Measurements from ENCODE around the gene ADRA1B.

The ADRA1B gene

GRCh38 chr5:159902444-159903121 is 13.7 kb upstream of the ADRA1B start:
- no peak for FAIRE-seq

DNA sequence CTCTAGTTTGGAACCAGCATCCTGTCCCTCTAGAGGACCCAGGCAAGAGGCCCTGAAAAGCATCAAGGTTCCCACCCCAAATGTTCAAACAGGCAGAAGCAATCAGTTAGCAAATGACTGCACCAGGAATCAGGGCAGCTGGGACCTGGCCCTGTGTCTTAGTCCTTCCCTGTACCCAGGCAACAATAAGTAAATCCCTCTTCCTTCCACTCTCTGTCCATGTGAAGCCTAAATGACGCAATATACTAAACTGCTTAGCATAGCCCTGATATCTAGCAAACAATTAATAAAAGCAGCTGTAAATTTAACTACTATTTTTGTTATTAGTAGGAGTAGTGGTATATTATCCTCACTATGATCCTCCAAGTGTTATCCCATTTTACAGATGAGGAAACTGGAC is 13.2 kb upstream of the ADRA1B start:
- no peak for FAIRE-seq

GRCh38 chr5:159904874-159905273 is 11.4 kb upstream of the ADRA1B start:
- no peak for FAIRE-seq

DNA sequence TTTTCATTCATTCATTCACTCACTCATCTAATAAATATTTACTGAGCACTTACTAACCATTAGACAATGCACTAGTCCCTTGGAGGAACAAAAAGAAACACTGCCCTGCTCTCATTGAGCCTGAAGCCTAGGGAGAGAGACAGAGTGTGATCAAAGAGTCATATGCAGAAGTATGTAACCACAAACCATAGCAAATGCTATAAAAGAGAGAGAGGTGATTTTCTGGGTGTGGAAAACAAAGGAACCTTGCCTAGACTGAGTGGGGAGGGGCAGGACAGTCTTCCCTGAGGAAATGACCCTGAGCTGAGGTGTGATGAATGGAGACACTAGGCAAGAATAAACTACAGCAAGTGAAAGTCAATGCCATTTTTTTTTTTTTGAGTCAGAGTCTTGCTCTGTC is 10.8 kb upstream of the ADRA1B start:
- FAIRE-seq = no peak

DNA sequence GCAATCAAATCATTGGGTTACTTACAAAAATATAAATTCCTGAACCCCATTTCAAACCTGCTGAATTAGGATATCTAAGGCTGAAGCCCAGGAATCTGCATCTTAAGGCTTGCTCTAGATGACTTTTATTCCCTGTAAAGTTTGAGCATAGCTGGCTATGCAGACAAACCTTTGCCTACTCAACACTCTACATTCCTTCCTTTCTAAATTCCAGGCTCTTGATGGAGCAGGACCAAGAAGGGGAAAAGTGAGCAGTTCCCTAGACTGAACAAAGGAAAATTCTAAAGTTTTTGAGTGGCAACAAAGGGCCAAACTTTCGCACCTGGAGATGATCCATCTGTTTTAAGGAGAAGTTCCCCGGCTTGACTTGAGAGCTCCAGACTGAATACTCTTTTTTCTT is 9.8 kb upstream of the ADRA1B start:
- no peak for FAIRE-seq

- no peak for FAIRE-seq
Measured at GRCh38 chr5:159906943-159907342, 9.3 kb upstream of the ADRA1B start.

- no peak for FAIRE-seq
Measured at GRCh38 chr5:159907689-159908590, 8.3 kb upstream of the ADRA1B start.

DNA sequence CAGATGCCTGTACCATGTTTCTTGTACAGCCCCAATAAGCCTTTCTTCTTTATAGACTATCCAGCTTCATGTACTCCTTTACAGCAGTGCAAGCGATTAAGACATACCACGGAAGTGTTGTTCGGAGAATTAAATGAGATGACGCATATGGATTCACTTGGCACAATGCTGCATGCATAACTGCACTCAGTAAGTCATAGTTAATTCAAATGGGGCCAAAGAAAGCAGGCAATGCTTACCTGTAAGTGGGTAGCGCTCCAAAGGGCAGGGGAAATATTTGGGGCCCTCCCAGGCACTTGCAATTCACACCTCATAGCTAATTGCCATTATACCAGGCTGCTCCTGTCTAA is 7.7 kb upstream of the ADRA1B start:
- no peak for FAIRE-seq

DNA sequence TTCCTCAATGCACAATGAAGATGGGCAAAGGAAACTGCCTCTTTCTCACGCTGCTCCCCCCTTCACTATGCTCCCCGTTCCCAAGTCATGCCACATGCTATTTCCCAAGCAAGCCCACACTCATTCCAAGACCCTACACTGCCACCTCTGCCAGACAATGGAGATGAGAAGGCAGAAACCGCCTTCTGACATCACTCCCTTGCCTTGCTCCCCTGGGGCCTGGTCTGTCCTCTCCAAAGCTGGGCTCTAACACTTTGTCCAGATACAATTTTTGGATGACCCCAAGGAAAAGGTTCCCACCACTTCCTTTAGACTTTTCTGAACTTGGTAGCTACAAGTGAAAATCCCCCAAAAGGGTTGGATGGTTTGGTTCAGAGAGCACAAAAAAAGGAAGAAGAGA is 7.2 kb upstream of the ADRA1B start:
- no peak for FAIRE-seq

DNA sequence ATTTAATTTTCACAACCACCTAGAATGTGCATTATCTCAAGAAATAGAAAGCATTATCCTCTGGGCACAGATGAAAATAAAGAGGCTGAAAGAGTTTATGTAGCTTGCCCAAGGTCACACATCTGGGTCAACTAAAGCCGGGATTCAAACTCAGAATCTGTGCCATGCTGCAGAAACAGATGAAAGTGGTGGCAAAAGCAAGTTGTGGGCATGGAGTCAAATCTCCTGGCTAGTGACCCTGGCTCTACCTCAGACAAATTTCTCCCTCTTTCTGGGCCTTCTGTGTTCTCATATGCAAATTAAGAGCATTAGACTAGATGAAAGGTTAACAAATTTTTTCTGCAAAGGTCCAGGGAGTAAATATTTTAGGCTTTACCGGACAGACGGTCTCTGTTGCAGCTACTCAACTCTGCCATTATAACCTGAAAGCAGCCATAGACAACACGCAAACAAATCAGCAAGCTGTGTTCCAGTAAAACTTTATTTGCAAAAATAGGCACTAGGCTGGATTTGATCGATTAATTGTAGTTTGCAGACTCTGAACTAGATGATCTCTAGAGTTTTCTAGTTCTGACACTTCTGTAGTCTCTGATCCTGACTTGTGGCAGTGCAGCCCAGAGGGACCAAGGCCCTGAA is 6.0 kb upstream of the ADRA1B start:
- no peak for FAIRE-seq

DNA sequence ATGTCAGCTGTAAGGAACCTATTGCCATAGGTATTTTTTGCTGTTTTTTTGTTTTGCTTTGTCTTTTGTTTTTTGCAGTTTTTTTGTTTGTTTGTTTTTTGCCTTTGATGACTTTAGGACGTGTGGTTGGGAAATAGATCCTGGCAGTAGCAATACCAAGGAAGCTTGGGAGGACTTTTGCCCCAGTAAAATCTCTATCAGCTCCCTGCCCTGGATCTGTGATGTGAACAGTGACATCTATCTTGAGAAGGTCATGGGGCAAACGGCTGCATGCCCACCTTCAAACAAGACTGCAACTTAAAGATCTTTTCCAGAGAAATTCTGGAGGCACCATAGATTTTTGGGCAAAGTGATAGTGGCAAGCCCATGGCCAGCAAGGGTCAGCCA is 5.4 kb upstream of the ADRA1B start:
- no peak for FAIRE-seq

- FAIRE-seq = no peak
Measured at GRCh38 chr5:159911349-159911748, 4.9 kb upstream of the ADRA1B start.

DNA sequence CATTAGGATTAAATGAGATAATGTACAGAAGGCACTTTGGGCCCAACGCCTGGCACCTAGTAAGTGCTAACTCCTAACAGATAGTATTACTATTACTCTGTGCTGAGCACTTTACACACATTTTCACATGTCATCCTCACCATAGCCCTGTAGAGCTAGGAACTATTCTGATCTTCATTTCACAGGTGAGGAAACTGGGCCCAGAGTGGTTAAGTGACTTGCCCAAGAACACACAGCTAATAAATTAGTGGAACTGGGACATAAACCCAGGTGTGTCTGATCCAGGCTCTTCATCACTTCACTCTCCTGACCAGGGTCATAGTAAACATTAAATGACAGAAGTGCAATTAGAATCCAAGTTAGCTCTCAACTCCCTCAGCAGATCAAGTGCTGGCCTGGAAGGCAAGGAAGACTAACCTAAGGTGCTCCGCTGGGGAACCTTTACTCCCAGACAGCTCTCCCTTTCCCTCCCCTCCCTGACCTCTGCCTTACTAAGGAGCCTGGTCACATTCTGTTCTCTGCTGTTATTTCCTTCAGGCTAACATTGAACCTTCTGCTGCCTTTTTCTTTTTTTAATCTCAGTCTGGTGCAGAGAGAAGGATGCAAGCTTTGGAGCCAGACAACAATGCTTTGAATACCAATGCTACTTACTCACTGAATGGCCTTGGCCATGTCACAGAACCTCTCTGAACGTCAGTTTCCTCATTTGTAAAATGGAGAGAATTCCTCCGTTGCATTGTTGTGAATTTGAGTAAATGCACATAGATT is 4.1 kb upstream of the ADRA1B start:
- FAIRE-seq = no peak

DNA sequence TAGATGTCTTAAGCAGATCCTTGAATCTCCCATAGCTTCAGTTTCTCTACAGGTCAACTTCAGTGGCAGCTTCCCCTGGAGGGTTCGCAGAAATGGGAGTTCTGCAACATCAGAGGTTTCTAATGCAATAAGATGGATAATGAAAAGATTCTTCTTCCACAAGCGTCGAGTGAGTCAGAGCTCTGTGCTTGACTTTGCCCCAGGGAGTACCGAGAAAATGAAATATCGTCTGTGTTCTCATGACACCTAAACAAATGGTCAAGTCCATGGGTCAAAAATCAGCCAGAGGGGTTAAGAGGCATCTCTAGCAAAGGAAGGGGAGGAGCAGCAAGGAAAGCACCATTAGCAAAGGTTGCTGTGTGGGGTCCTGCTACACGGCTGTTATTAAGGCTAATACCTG is 3.2 kb upstream of the ADRA1B start:
- no peak for FAIRE-seq

DNA sequence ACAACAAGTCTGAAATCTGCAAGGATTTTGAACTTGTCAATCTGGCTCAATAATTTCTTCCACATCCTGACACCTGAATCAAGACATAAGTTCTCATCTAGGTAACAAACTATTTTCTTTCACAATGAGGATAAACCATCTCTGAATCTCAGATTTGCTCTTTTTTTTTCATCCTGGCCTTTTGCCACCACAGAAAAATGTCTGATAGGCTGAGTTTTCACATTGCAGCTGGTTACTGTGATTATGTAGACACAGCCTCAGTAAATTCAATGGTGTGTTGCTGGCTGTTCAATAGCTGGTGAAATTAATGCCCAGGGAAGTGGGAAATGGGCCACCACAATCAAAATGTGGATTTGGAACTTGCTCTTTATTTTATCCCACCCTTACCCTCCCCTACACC is 2.8 kb upstream of the ADRA1B start:
- FAIRE-seq = no peak

GRCh38 chr5:159916841-159917761 is 819 bp downstream of the ADRA1B start:
- FAIRE-seq = no peak

GRCh38 chr5:159917994-159918393 is 1.7 kb downstream of the ADRA1B start:
- FAIRE-seq = no peak

DNA sequence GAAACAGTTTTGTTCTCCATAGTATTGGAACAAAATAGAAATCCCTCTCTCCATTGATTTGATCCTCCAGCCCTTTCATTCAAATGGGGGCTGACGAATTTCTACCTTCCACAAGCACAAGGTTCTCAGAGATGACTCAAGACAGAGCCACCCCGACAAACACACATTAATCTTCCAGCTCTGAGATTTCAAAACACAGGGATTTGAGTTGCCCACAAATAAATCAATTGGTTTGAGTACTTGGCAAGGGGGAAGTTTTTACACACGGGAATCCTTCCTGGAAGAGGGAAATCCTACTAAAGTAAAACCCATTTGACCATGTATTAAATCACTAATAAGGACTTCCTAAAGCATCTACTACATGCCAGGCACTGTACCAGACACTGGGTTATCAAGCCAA is 5.4 kb downstream of the ADRA1B start:
- no peak for FAIRE-seq

DNA sequence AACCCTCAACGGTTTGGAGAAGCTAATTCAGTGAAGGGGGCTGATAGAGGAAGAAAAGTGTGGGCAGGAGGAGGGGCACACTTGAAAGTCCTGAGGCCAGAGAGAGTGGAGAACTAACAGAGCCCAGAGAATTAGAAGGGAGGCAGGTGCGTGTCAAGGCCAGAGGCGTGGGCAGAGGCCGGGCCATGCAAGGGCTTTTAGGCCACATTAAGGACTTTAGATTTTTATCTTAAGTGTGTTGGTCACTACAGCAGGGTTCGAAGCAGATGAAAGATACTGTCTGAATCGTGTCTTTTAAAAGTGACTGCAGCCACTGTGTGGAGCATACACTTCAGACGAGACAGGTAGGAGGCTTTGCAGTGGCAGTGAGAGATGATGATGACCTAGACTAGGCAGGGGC is 6.7 kb downstream of the ADRA1B start:
- no peak for FAIRE-seq

- no peak for FAIRE-seq
Measured at GRCh38 chr5:159928122-159928909, 12.0 kb downstream of the ADRA1B start.

DNA sequence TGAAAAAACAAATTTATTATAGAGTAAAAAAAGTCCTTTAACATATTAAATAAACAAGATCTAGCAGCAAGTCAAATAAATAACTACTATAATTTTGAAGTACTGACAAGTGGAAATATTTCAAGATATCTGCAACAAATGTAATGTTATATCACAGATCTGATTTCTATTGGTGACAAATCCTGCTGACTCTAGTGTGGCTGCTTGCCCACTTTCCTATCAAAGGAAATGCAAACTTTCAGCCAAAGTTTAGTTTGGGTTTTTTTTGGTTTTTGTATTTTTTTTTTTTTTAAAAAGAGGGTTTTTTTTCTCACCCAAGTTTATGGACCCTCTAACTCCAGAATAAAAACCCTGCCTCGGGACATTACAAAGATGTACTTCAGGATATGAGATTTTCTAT is 12.9 kb downstream of the ADRA1B start:
- no peak for FAIRE-seq

All from colon (tissue), 2 donors.